GM12878 (cell line): Measurements from ENCODE around the gene DPH1. TPM values are rescaled to one million over a fixed set of nuclear protein-coding genes. Genes with fewer than 3 reads are reported as not detected.

ENCODE experiments used
- ATAC-seq: fragments of 200-7000 bp; cut with Tn5 transposase; 3 replicates; pipeline ENCODE4 v1.9.1; 2020; ENCODE audit warnings: mild to moderate bottlenecking, moderate library complexity
- BruUV-seq: library from RNA; stranded (reverse); fragments of 400-500 nt; replicated peaks from 2 replicates; lab custom pipeline; 2021; lab: Mats Ljungman, UMichigan
- CTCF ChIA-PET: fragments of 300-600 bp; sonication (Branson Sonifier 250); formaldehyde crosslinking; extraction: SDS; loops from one replicate; lab custom pipeline; 2021; ENCODE audit warnings: inconsistent platforms; lab: Yijun Ruan, JAX
- POLR2A ChIA-PET: fragments of 350-600 bp; formaldehyde crosslinking; extraction: SDS; loops from one replicate; lab custom pipeline; 2021; ENCODE audit warnings: inconsistent platforms; lab: Charles Lee
- RAD21 ChIA-PET: fragments of 300-600 bp; sonication (Branson Sonifier 250); formaldehyde crosslinking; loops from one replicate; lab custom pipeline; 2023; ENCODE audit warnings: antibody characterized with exemption; ENCODE audit not compliant: unreplicated experiment; lab: Charles Lee
- SMC1A ChIA-PET: fragments of 300-600 bp; sonication (Branson Sonifier 250); formaldehyde crosslinking; loops from one replicate; lab custom pipeline; 2023; ENCODE audit not compliant: unreplicated experiment, uncharacterized antibody; lab: Charles Lee
- DNase-seq: peaks from one replicate; pipeline ENCODE4 v3.0.0-alpha.2; 2011; ENCODE audit warnings: low read depth, low spot score
- FAIRE-seq: peaks from 3 replicates; lab custom pipeline; 2011; peaks lifted over from hg19 to GRCh38; lab: Jason Lieb, UNC
- H2AFZ ChIP-seq: 2 replicates; pipeline ENCODE4 v1.6.0; 2011; ENCODE audit warnings: low read depth, low read length, control low read depth; ENCODE audit not compliant: control insufficient read depth
- H3K27ac ChIP-seq: 2 replicates; pipeline ENCODE4 v1.5.1; 2011; ENCODE audit warnings: control low read depth; ENCODE audit not compliant: control insufficient read depth, insufficient read depth
- H3K27me3 ChIP-seq, 2 experiments: replicated peaks in 1 of 2; 2 replicates each; pipeline versions ENCODE4 v1.6.0 to v1.6.1; 2011; ENCODE audit warnings: low read length in 1 of 2; ENCODE audit not compliant: control insufficient read depth in 2 of 2, insufficient read depth in 2 of 2
- H3K36me3 ChIP-seq, 2 experiments: 2 replicates each; pipeline ENCODE4 v1.5.1; 2011; ENCODE audit warnings: low read length in 1 of 2; ENCODE audit not compliant: control insufficient read depth in 2 of 2, insufficient read depth in 2 of 2
- H3K4me1 ChIP-seq: 2 replicates; pipeline ENCODE4 v1.6.1; 2011; ENCODE audit warnings: mild to moderate bottlenecking, low read length, moderate library complexity, mixed read lengths; ENCODE audit not compliant: control insufficient read depth, insufficient read depth
- H3K4me2 ChIP-seq: 2 replicates; pipeline ENCODE4 v1.6.0; 2011; ENCODE audit warnings: control low read depth; ENCODE audit not compliant: control insufficient read depth, insufficient read depth
- H3K4me3 ChIP-seq: fragments of 200-600 bp; sonication (generic); 2 replicates; pipeline ENCODE4 v1.5.1; 2016
- H3K79me2 ChIP-seq: 2 replicates; pipeline ENCODE4 v1.6.0; 2011; ENCODE audit warnings: low read length; ENCODE audit not compliant: control insufficient read depth, insufficient read depth
- H3K9ac ChIP-seq: 2 replicates; pipeline ENCODE4 v1.8.0; 2011; ENCODE audit warnings: low read length, control low read depth, mixed read lengths; ENCODE audit not compliant: control insufficient read depth, insufficient read depth
- H3K9me3 ChIP-seq: replicated peaks from 3 replicates; pipeline ENCODE4 v1.5.1; 2011; ENCODE audit warnings: mild to moderate bottlenecking, low read length; ENCODE audit not compliant: control insufficient read depth, insufficient read depth
- H4K20me1 ChIP-seq: 2 replicates; pipeline ENCODE4 v1.6.0; 2011; ENCODE audit not compliant: control insufficient read depth, insufficient read depth
- BRCA1 ChIP-seq: IDR thresholded peaks from 2 replicates; pipeline ENCODE4 v1.6.1; 2011; ENCODE audit warnings: low read depth, low read length, improper control_type of control experiment
- CBFB ChIP-seq: IDR thresholded peaks from 2 replicates; pipeline ENCODE4 v1.6.1; 2016; ENCODE audit warnings: antibody characterized with exemption, low read depth
- CEBPB ChIP-seq, 2 experiments: fragments of 150-350 bp in 1 of 2; IDR thresholded peaks; 2 replicates each; pipeline ENCODE4 v1.6.1; 2012 to 2014; ENCODE audit warnings: low read depth in 2 of 2, low read length in 2 of 2, borderline replicate concordance in 1 of 2, inconsistent platforms in 1 of 2
- CHD1 ChIP-seq: IDR thresholded peaks from 2 replicates; pipeline ENCODE4 v1.6.1; 2012; ENCODE audit warnings: low read depth, low read length, improper control_type of control experiment
- CTCF ChIP-seq, 3 experiments: IDR thresholded peaks in 2 of 3; conservative IDR thresholded peaks in 1 of 3; 2 replicates each; pipeline ENCODE4 v1.5.1; 2011; ENCODE audit warnings: low read depth in 3 of 3, low read length in 3 of 3, mild to moderate bottlenecking in 3 of 3, control low read depth in 2 of 3, moderate library complexity in 2 of 3, inconsistent platforms in 1 of 3, mixed read lengths in 1 of 3; ENCODE audit not compliant: control insufficient read depth in 2 of 3, insufficient read depth in 1 of 3; ENCODE audit errors: extremely low read depth in 1 of 3
- ELK1 ChIP-seq: IDR thresholded peaks from 2 replicates; pipeline ENCODE4 v1.6.1; 2012; ENCODE audit warnings: low read depth, low read length, improper control_type of control experiment
- FOXM1 ChIP-seq: IDR thresholded peaks from 2 replicates; pipeline ENCODE4 v1.6.1; 2012; ENCODE audit warnings: low read depth, mild to moderate bottlenecking, inconsistent platforms, low read length, moderate library complexity
- JUNB ChIP-seq: IDR thresholded peaks from 2 replicates; pipeline ENCODE4 v1.6.1; 2016; ENCODE audit warnings: antibody characterized with exemption, mild to moderate bottlenecking
- NFIC ChIP-seq: IDR thresholded peaks from 2 replicates; pipeline ENCODE4 v1.6.1; 2012; ENCODE audit warnings: low read depth, mild to moderate bottlenecking, inconsistent platforms, low read length, moderate library complexity
- NFYB ChIP-seq: IDR thresholded peaks from 2 replicates; pipeline ENCODE4 v1.6.1; 2011; ENCODE audit warnings: low read depth, mild to moderate bottlenecking, low read length, improper control_type of control experiment, moderate library complexity; ENCODE audit not compliant: insufficient read depth
- RELB ChIP-seq: fragments of 450-650 bp; IDR thresholded peaks from 2 replicates; pipeline ENCODE4 v1.6.1; 2017; ENCODE audit warnings: low read depth, mild to moderate bottlenecking, moderate library complexity
- SREBF1 ChIP-seq: IDR thresholded peaks from 2 replicates; pipeline ENCODE4 v1.6.1; 2012; ENCODE audit warnings: mild to moderate bottlenecking, low read length
- ZNF384 ChIP-seq: IDR thresholded peaks from 2 replicates; pipeline ENCODE4 v1.6.1; 2012; ENCODE audit warnings: low read depth, mild to moderate bottlenecking, low read length, improper control_type of control experiment, borderline replicate concordance
- WGBS: methylation state at CpG from one replicate; pipeline ENCODE4 v1.1.6; 2016; ENCODE audit warnings: low lambda C conversion rate; ENCODE audit not compliant: insufficient replicate concordance, insufficient coverage; ENCODE audit errors: missing lambda C conversion rate; 5-methylcytosine and 5-hydroxymethylcytosine counted together
- in situ Hi-C: fragments of 300-500 bp; cut with MboI; formaldehyde crosslinking; loops from 9 replicates; pipeline ENCODE4 v1.14.3; 2018; ENCODE audit warnings: mixed read lengths
- intact Hi-C: fragments of 100-400 bp; cut with micrococcal nuclease; formaldehyde crosslinking; loops from one replicate; pipeline ENCODE4 v1.14.2; 2022; ENCODE audit not compliant: unreplicated experiment
- polyA plus RNA-seq, 11 experiments: library from polyadenylated mRNA; depleted of rRNA in 4 of 11; unstranded in 6 of 11; stranded (reverse) in 5 of 11; fragments of >200 nt; fragmentation: Nextera tagmentation in 4 of 11; fragmentation: Illumina TruSeq in 1 of 11; extraction: Ambion mirVana in 4 of 11; extraction: Trizol in 1 of 11; gene quantifications; 1 replicate in 1 of 11; 2 replicates in 10 of 11; pipeline versions ENCODE4 v1.2.1 to v1.2.3, GENCODE V29; 2011 to 2016; ENCODE audit warnings: inconsistent platforms in 2 of 11, missing spikeins in 2 of 11, low read depth in 1 of 11
- total RNA-seq, 4 experiments: library from RNA; depleted of rRNA in 3 of 4; stranded (reverse); fragments of >200 nt in 3 of 4; fragmentation: Illumina TruSeq in 1 of 4; extraction: Trizol in 1 of 4; gene quantifications; 2 replicates each; pipeline versions ENCODE4 v1.2.1 to v1.2.3, GENCODE V29; 2013 to 2021
- TF ChIP-seq, protein P1 (sequence below): IDR thresholded peaks from 2 replicates; pipeline ENCODE4 v1.6.1; 2011; ENCODE audit warnings: borderline replicate concordance, low read depth, mild to moderate bottlenecking, moderate library complexity, low read length; ENCODE audit not compliant: insufficient read depth, poor library complexity, severe bottlenecking

The DPH1 gene
- total and polyA plus RNA-seq, 10 of the 15 experiments (the other 5 are each of a cell fraction or from before 2014, with no cell fraction given), result 0.29 to 33.6 (median 20.2) TPM

GRCh38 chr17:2075336-2076086 is 45.6 kb downstream of the DPH1 start:
- peaks cover 12 to 16% of the 10 kb centered on the region in 2 experiments; a peak in 3 of 4 replicates for H3K36me3 ChIP-seq
- DNase-seq, result no peak
- H3K27me3 ChIP-seq, result no peaks in the 10 kb centered on the region
- no peak for FAIRE-seq
- H3K9me3 ChIP-seq, result no peaks in the 10 kb centered on the region
- BruUV-seq, result no TSS peak
- H4K20me1 ChIP-seq, result no peaks in the 10 kb centered on the region
- H3K79me2 ChIP-seq, result no peaks in the 10 kb centered on the region
- no peak; the same call in 2 of the 3 replicates for ATAC-seq
- no peak overlapping the region for H3K9ac ChIP-seq
- ChIA-PET CTCF (interaction anchor here (4.9 kb wide), 1 partner anchor 7 kb away, joined by 28 read pairs; no protein-coding TSS in a partner anchor), SMC1A (interaction anchor here (1.8 kb wide), 1 partner anchor 13 kb away, joined by 5 read pairs; no protein-coding TSS in a partner anchor), RAD21 (interaction anchor here (1.2 to 1.5 kb wide), 2 partner anchors 13 to 63 kb away, joined by 3 to 5 read pairs; no protein-coding TSS in a partner anchor), POLR2A (interaction anchor here (1.7 to 12.5 kb wide), 2 partner anchors 12 to 15 kb away, joined by 4 to 148 read pairs; no protein-coding TSS in a partner anchor)
- peaks cover 33% of the 10 kb centered on the region for H3K4me1 ChIP-seq
- no peak overlapping the region for H3K4me2 ChIP-seq
- intact Hi-C loops (no loop called here), in situ Hi-C loops (no loop called here)
- H2AFZ ChIP-seq, result no peak overlapping the region
- WGBS, result 84% methylated on average over 12 of the region's 13 CpGs
- H3K4me3 ChIP-seq, result no peak overlapping the region
- peak overlapping the region; percentile 23; the same call in 1 of the 2 replicates for H3K27ac ChIP-seq
- TF ChIP-seq, protein P1, sequence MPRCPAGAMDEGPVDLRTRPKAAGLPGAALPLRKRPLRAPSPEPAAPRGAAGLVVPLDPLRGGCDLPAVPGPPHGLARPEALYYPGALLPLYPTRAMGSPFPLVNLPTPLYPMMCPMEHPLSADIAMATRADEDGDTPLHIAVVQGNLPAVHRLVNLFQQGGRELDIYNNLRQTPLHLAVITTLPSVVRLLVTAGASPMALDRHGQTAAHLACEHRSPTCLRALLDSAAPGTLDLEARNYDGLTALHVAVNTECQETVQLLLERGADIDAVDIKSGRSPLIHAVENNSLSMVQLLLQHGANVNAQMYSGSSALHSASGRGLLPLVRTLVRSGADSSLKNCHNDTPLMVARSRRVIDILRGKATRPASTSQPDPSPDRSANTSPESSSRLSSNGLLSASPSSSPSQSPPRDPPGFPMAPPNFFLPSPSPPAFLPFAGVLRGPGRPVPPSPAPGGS, result no peak
- TF ChIP-seq JUNB (no peak), NFYB (no peak), CTCF (IDR thresholded peaks at IDR 0.05 in 2 of 3, conservative IDR thresholded peaks at IDR 0.05 in 1 of 3; ENCODE audit: control insufficient read depth in 2 of 3, extremely low read depth in 1 of 3, insufficient read depth in 1 of 3, low read depth in 3 of 3, low read length in 3 of 3) (no peak), RELB (no peak), SREBF1 (no peak), FOXM1 (0 out of 2 replicates have a peak, but pooled peaks have one; percentile 45), CHD1 (no peak), CEBPB (IDR thresholded peaks at IDR 0.05; ENCODE audit: borderline replicate concordance in 1 of 2, low read depth in 2 of 2, low read length in 2 of 2) (no peak), ELK1 (no peak), CBFB (0 out of 2 replicates have a peak, but pooled peaks have one; percentile 75), ZNF384 (no peak), BRCA1 (no peak), NFIC (0 out of 2 replicates have a peak, but pooled peaks have one; percentile 30)
